DND-41 (cell line): ENCODE data around the gene KRTAP3-2.

Experiments
- EZH2 ChIP-seq: IDR thresholded peaks from 3 replicates; pipeline ENCODE4 v1.6.1; 2012; ENCODE audit warnings: borderline replicate concordance, low read depth, mild to moderate bottlenecking, moderate library complexity, low read length, inconsistent platforms; ENCODE audit not compliant: severe bottlenecking
- TF ChIP-seq, protein P1 (sequence below): IDR thresholded peaks from 2 replicates; pipeline ENCODE4 v1.5.1; 2012; ENCODE audit warnings: borderline replicate concordance, low read length, moderate library complexity, mild to moderate bottlenecking; ENCODE audit not compliant: poor library complexity, severe bottlenecking; ENCODE audit errors: extremely low read depth

- TF ChIP-seq, protein P1, sequence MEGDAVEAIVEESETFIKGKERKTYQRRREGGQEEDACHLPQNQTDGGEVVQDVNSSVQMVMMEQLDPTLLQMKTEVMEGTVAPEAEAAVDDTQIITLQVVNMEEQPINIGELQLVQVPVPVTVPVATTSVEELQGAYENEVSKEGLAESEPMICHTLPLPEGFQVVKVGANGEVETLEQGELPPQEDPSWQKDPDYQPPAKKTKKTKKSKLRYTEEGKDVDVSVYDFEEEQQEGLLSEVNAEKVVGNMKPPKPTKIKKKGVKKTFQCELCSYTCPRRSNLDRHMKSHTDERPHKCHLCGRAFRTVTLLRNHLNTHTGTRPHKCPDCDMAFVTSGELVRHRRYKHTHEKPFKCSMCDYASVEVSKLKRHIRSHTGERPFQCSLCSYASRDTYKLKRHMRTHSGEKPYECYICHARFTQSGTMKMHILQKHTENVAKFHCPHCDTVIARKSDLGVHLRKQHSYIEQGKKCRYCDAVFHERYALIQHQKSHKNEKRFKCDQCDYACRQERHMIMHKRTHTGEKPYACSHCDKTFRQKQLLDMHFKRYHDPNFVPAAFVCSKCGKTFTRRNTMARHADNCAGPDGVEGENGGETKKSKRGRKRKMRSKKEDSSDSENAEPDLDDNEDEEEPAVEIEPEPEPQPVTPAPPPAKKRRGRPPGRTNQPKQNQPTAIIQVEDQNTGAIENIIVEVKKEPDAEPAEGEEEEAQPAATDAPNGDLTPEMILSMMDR: no peak
- no peak for TF ChIP-seq EZH2
Observed at GRCh38 chr17:40966848-40967247, 32.9 kb downstream of the KRTAP3-2 start, which contains the start of gene KRT39.
